Measurements from ENCODE around the gene TALDO1. TPM values are rescaled to one million over a fixed set of nuclear protein-coding genes. Genes with fewer than 3 reads are reported as not detected.

The TALDO1 gene
- total RNA-seq, 1 donor from 2014 or later, result 61.0 TPM

GRCh38 chr11:788009-788640 is 40.9 kb downstream of the TALDO1 start:
- DNase-seq, result no peak

DNA sequence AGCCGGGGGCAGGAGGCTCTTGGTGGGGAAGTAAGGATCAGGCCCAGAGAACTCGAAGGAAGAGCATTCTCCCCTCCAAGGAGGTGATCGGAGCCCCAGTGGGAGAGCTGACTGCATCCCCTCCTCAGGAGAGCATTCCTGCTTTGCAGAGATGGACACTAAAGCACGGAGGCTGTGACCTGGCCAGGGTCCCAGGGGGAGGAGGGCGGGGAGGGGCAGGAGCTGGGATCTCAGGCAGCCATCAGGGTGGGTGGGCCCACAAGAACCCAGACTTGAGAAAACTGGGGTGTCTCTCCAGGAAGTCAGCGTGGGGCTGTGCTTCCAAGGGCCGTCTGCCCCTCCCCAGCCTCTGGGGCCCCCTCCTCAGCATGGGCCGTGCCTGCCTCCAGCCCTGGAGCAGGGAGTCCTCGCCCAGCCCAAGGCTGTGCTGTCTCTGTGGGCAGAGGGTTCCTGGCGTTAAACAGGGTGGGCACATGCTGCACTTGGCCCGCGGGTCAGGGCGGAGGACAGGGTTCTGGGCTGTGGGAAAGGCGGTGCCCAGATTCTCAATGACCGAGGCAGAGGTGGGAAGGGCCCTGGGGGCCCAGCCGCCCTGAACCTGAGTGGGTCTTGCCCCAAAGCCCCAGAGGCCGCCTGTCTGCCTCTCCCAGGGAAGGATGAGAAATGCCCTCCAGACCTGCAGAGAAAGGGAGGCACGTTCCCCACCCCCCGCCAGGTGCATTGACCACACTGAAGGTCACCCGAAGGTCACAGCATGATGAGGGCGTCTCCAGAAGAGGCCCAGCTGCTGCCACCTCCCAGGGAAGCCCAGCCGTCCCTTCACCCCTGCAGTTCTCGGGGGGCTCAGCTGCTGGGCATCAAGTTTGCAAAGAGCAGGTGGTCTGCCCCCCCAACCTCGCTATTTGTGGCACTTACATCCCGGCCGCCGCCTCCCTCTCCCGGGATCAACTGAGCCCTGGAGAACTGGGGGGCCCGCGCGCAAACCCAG is 42.0 kb downstream of the TALDO1 start:
- no peak for DNase-seq

- peak; percentile 70 for DNase-seq
Measured at GRCh38 chr11:789943-790342, 42.7 kb downstream of the TALDO1 start, which contains the start of gene CEND1. CEND1 (minus strand) TSS chr11:790090; CDS start chr11:788576, 1,514 bp downstream.

GRCh38 chr11:790721-791564 is 43.7 kb downstream of the TALDO1 start:
- DNase-seq, result no peak

- DNase-seq, result no peak
Measured at GRCh38 chr11:791658-792534, 44.6 kb downstream of the TALDO1 start.

GRCh38 chr11:792535-792821 is 45.2 kb downstream of the TALDO1 start:
- no peak for DNase-seq

DNA sequence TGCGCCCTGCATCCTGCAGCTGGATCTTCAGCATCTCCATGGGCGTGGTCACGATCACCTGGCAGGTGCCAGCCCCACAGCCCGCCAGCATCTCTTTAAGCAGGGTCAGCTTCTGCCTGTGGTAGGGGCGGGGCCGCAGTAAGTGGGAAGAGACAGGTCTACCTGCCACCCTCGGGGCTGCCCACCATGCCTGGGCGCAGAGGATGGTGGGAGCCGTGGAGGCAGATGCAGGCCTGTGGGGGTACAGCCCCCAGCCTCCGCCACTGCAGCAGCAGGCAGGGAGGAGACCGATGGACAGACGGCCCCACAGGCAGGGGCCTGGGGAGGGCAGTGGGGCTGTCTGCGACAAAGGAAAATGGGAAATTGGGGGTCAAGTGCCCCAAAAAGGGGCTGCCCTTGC is 45.6 kb downstream of the TALDO1 start:
- DNase-seq, result no peak

- no peak for DNase-seq
Measured at GRCh38 chr11:793556-793955, 46.3 kb downstream of the TALDO1 start.

GRCh38 chr11:794013-794765 is 46.9 kb downstream of the TALDO1 start:
- DNase-seq, result no peak

- DNase-seq, result no peak
Measured at GRCh38 chr11:794766-795633, 47.7 kb downstream of the TALDO1 start.

- DNase-seq, result peak; percentile 50
Measured at GRCh38 chr11:795634-796564, 48.6 kb downstream of the TALDO1 start.

- DNase-seq, result no peak
Measured at GRCh38 chr11:796565-797295, 49.5 kb downstream of the TALDO1 start.

- DNase-seq, result peak; percentile 73
Measured at GRCh38 chr11:797296-798092, 50.2 kb downstream of the TALDO1 start.

- peak; percentile 73 for DNase-seq
Measured at GRCh38 chr11:798093-798713, 50.9 kb downstream of the TALDO1 start, which contains the start of gene SLC25A22. SLC25A22 (minus strand) TSS chr11:798281; CDS start chr11:795006, 3,275 bp downstream.

DNA sequence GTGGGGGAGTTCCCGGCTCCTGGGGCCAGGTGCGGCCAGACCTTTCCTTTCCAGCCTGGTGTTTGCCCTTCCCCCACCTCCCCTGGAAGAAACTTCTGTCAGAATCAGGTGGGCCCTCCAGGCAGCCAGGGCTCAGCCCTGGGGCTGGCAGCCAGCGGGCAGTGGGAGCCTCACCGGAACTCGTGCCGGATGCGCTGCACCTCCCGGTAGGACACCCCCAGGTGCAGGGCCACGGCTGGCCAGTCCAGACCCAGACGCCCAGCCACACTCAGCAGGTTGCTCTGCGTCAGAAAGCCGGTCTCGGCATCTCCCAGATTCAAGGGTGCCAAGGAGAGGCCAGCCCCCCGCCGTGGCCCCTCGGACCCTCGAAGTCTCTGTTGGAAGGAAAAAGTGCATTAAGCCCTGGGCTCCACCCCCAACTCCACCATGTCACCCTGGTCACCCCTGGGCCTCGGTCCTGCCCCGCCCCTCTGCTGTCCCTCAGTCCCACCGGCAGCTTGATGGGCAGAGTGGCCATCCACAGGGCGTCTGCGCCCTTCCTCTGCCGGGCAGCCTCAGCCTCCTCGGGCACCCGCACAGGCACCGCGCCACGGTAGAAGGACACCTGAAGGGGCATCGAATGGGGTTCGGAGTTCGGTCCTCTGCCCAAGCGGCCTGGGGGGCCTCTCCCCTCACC is 52.5 kb downstream of the TALDO1 start:
- no peak for DNase-seq

DNA sequence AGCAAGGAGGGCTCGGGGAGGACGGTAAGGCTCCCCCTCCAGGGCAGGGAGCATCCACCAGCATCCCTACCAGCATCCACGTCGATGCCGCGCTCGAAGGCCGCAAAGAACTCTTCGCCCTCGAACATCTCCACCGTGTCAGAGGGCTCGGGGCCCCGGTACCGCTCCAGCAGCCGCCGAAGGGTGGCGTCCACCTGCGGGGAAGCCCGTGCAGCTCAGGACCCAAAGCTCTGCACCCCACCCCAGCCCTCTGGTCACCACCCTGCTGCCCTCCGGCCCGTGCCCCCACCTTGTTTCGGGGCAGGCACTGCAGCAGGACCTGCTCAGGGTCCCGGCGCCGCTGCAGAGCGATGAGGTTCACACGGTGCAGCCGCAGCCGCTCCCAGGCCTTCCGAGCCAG is 53.2 kb downstream of the TALDO1 start:
- no peak for DNase-seq
